Stromal cell of bone marrow (primary cell): ENCODE data around the gene WDR73.
"Not testable (repeated sequence)": the region's sequence is repeated elsewhere in the genome, so short reads cannot be mapped to it uniquely, and the experiment has no call there.

Experiments
- DNase-seq: peaks from one replicate; pipeline ENCODE4 v3.0.0-alpha.2; 2012; ENCODE audit warnings: low read depth

The WDR73 gene

GRCh38 chr15:84653910-84654688, at the start of gene WDR73:
Gene WDR73, minus strand, starts transcription at chr15:84654283. Its CDS starts 9 bp downstream, at chr15:84654274.
- peak; percentile 90 for DNase-seq

DNA sequence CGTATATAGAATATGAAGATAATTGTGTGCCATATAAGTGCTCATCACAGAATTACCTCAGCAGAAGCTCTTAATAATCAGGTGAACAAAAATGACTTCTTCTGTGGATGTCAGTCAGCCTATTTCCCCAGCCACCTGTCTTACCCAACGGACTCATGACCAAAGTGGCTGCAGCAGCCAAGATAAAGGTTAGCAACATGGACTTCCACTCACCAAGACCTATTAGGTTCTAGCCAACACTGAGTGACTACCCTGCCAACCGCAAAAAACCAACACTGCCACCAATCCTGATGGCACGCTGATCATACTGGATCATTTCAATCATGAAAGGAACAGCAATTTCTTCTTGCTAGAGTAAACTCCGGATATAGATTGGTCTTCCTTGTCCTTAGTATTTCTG, 49.7 kb upstream of the WDR73 start:
- DNase-seq = no peak

- DNase-seq = peak; percentile 40
Observed at GRCh38 chr15:84702961-84703482, 48.9 kb upstream of the WDR73 start.

- no peak for DNase-seq
Observed at GRCh38 chr15:84699538-84700191, 45.6 kb upstream of the WDR73 start.

DNA sequence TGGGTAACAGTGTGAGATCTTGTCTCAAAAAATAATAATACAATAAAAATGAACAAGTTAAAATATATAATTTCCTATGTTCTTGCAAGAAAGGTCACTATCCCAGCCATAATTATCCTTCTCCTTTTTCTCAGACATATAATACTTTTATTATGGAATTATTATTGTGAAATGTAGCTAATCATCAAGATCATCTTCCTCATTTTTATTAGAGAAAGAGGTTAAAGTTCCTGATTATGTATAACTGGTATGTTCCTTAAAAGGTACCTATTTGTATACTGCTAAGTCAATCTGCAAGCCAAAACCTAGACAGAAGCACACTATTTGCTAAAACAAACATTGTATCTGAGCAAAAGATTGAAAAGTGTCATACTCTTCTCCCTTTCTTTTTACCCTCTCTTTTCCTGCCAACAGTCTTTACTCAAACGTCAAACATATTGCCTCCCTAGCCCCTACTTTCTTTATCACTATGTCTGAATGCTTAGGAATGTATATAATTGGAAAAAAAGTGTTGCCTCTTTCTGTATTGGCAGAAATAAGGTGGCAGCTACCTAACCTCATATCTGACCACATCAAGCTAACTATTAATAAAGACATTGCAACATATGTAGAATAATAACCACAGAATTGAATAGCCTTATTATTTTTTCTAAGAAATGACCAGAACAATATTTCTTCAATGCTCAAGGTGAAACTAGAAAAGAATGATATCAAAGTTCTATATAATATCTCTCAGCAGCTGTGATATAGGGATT, 43.3 kb upstream of the WDR73 start:
- no peak for DNase-seq

DNA sequence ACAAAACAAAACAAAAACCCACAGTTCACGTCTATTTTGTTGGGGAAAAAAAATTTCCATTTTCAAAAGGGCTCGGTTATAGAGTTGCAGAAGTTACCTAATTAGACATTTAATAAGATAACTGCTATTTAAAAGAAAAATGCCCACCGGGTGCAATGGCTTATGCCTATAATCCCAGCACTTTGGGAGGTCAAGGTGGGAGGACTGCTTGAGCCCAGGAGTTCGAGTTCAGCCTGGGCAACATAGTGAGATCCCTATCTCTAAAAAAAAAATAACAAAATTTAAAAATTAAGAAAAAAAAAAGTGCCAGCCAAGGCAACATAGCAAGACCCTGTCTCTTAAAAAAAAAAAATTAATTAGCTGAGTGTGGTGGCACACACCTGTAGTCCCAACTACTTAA, 42.7 kb upstream of the WDR73 start:
- no peak for DNase-seq

- DNase-seq = no peak
Observed at GRCh38 chr15:84690342-84690741, 36.3 kb upstream of the WDR73 start.

DNA sequence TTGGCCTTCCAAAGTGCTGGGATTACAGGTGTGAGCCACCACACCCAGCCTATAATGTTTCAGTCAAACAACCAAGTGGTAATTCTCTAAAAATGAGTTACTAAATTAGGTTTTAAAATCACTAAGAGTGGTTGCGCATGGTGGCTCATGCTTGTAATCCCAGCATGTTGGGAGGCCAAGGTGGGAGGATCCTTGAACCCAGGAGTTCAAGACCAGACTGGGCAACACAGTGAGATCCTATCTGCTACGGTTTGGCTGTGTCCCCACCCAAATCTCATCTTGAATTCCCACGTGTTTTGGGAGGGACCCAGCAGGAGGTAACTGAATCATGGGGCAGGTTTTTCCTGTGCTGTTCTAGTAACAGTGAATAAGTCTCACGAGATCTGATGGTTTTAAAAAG, 35.8 kb upstream of the WDR73 start:
- no peak for DNase-seq

GRCh38 chr15:84686446-84686845, 32.4 kb upstream of the WDR73 start:
- DNase-seq = not testable (repeated sequence)

DNA sequence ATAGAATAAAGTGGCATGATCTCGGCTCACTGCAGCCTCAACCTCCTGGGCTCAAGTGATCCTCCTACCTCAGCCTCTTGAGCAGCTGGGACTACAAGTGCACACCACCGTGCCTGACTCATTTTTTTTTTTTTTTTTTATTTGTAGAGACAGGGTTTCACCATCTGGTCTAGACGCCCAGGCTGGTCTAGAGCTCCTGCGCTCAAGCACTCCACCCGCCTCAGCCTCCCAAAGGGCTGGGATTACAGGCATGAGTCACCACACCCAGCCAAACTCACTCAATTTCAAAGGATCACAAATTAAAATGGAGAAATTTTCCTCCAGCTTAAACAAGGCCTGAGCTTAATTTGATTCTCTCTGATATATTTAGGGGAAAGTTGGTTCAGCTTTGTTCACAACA, 31.2 kb upstream of the WDR73 start:
- peak; percentile 87 for DNase-seq

DNA sequence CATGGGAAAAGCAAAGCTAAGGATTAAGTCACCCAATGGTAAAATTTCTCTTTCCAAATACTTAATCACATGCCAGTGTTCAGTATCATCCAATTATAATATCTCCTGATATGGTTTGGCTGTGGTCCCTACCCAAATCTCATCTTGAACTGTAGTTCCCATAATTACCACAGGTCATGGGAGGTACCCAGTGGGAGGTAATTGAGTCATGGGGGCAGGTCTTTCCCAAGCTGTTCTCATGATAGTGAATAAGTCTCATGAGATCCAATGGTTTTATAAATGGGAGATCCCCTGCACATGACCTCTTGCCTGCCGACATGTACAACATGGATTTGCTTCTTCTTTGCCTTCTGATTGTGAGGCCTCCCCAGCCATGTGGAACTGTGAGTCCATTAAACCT, 30.0 kb upstream of the WDR73 start:
- DNase-seq = peak; percentile 65

- no peak for DNase-seq
Observed at GRCh38 chr15:84681831-84682230, 27.7 kb upstream of the WDR73 start.

GRCh38 chr15:84671211-84671610, 17.1 kb upstream of the WDR73 start:
- peak; percentile 81 for DNase-seq

DNA sequence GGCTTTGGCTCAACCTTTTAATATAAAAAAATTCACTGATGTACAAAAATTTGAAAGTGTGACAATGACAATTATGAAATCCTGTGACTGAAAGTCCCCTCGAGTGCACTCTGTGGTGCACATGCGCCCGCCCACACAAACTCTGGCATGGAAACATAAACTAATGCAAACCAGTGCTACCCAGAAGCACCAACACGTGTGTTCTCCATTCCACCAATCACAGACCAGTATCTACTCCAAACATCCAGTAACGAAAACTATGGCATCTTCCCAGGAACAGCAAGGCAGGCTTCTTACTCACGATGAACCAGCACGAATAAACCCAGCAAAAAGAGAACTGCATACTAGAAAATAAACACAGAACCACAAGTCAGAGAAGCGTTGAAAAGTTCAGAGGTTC, 15.6 kb upstream of the WDR73 start:
- peak; percentile 88 for DNase-seq

DNA sequence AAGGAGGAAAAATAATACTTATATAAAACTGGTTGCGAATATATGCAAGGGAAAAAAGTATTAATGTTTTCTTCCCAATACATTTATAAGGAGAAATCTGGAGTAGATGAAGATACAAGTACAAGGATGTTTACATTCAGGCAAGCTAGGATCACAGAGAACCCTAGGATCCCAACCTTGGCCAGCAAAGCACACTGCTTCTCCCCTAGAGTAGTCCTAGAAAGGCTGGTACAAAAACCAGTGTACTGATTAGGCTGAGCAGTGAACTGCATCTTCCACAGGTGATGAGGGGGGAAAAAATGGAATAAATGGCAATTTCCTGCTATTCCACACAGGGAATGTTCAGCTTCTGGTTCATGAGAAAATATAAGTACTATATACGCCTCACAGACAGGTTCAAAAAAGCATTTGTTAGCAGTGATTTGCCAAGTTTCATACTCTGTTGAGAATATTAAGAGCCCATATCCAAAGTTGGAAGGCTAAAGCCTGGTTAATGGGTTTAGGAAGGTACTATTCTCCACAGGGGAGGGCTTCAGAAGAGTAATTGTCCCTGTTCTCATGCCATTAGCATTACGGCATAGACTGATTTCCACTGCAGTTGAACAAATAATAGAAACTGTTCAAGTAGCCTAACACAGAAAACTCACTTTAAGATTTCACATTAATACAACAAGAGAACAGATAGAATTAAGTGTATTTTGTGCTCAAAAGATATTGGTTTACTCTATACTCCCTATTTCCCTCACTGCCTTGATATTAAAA, 14.3 kb upstream of the WDR73 start:
- DNase-seq = no peak

DNA sequence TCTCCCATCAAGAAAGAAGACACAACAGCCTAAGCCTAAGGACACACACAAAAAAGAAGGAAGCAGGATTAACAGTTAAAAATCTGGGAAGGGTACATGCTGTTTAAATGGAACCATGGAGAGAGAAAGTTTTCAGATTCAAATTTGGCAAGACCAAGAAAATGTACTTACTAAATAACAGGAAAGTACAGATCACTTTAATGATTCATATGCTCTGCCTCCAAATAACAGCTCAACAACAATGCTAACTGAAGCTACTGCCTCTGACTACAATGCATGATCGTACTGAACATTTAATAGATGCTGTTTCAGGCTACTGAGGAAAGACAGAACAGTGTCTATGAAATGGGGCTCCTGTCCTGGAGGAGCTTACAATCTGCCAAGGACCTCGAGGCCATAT, 12.3 kb upstream of the WDR73 start:
- DNase-seq = no peak

DNA sequence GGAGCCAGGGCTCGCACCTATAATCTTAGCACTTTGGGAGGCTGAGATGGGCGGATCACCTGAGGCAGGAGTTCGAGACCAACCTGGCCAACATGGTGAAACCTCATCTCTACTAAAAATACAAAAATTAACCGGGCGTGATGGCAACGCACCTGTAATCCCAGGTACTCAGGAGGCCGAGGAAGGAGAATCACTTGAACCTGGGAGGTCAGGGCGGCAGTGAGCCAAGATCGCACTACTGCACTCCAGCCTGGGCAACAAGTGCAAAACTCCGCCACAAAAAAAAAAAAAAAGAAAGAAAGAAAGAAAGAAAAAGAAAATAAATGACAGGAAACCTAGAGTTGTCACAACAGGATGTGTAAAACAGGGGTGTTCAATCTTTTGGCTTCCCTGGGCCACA, 6.9 kb upstream of the WDR73 start:
- DNase-seq = no peak

DNA sequence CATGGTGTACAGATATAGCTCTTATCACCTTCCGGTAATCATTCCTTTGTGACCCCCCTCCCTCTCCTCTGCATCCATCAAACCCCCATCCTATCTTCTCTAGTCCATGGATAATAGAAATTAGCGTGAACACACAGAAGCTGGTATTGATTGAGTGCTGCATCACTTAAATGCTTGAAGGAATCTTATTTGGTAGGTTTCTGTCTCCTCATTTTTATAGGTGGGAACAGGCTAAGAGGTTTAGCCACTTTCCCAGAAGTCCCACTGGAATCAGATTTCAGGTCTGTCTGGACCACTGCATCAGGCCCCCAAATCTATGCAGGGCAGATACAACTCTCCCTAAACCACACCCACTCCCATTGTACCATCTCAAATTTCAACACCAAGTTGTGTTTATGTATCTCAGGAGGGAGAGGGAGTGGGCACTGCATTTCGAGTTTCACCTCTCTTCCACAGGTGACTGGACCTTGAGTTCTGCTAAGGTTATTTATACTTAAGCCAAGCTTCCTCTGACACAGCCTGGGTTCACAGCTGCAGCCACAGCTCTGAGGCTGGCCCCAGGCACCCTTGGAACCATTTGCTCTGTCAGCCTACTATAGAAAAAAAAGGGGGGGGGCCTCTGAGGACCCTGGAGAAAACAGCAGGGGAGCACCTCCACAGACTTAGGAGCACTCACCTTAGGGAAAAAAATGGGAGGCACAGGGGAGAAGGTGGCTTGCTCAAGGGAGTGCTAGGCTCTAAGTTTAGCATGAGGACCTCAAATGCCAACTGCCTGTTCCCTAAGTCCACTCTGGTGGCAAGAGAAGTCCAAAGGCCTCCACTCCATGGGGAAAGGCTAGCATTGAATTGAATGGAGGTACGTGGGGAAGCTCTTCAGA, 6.1 kb upstream of the WDR73 start:
- no peak for DNase-seq

DNA sequence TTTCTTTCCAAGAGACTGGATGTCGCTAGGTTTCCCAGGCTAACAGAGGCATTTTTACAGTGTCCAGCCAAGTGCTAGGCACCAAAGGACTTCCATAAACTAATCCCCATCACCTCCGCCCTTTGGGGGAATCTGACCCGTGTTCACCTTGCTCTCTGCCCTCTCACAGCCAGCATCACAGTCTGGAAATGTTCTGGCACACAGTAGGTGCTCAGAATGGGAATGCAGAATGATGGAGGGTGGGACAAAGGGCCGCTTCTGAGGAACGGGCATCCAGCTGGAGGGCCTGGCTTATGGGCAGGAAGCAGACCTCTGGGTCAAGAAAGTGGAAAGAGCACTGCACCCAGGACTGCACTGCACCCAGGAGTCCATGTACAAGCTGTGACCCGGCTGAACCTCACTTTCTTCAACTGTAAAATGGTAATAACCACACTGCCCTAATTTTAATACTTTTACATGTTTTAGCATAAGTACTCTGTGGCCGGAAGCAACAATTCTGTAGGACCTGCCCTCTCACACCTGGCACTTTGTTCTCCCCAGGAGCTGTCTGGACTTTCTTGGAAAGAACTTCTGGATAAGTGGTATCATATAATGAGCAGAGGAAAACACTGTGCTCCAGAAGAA, 4.8 kb upstream of the WDR73 start:
- DNase-seq = no peak

DNA sequence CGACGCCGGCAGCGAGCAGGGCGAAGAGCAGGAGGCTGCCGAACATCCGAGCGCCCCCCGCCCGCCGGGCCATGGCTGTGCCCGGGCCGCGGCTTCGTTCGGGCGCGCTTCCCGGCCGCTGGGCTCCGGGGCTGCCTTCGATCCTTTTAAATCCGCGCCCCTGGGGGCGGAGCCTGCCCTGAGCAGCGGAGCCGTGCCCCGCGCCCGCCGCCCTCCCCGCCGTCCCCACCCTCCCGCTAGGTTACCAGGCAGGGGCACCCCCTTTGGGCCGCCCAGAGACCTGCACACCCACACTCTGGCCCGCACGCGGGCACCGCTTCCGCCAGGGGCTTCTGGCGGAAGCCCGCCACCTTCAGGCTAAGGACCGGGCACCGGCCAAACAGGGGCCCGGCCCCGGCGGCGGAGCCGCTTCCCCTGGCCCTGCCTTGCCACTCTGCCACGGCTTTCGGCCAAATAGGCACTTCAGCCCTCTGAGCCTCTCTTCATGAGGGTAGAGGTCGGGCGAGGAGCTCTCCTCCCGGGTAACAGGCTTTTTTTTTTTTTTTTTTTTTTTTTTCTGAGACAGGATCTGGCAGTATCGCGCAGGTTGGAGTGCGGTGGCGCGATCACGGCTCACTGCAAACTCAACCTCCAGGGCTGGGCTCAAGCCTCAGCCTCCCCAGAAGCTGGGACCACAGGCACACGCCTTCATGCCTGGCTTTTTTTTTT, 4.2 kb upstream of the WDR73 start, which contains the start of gene NMB:
Gene NMB (minus strand): TSS at position 120 of the 708 bp plus-strand sequence. CDS start 47 bp downstream, at position 73.
- DNase-seq = peak; percentile 51
